Measurements from ENCODE around the gene NUP35.
"Not testable (repeated sequence)": the region's sequence is repeated elsewhere in the genome, so short reads cannot be mapped to it uniquely, and the experiment has no call there.

Gene NUP35

GRCh38 chr2:183123117-183123958 lies 905 bp upstream of the NUP35 start:
- Mint-ChIP-seq H3K9me3 (no peaks in the 10 kb centered on the region), H3K4me3 (peak overlapping the region; percentile 92 to 94), H3K27me3 (peaks cover 29% of the 10 kb centered on the region), H3K4me1 (peaks cover 26% of the 10 kb centered on the region), H3K27ac (peak overlapping the region in 1 of 2 donors; percentile 98)
- no peak for ATAC-seq
- peak in 1 of 2 donors; percentile 8 for DNase-seq

DNA sequence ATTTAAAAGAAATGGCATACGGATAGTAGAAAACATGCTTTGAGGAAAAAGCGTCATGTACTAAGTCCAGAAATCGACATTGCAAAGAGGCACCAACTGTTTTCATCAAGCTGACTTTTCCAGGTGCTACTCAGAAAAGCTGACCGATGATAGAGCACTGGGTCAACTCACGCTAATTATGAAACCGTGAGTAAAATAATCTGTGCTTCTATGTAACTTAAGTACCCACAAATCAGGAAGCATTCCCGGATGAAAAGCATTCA lies 353 bp upstream of the NUP35 start:
- peaks cover 29% of the 10 kb centered on the region for H3K27me3 Mint-ChIP-seq
- peak; percentile 48 for ATAC-seq
- DNase-seq, result no peak
- H3K27ac Mint-ChIP-seq, result peak overlapping the region; percentile 95 to 98
- no peaks in the 10 kb centered on the region for H3K9me3 Mint-ChIP-seq
- H3K4me3 Mint-ChIP-seq, result peak overlapping the region; percentile 92 to 94
- H3K4me1 Mint-ChIP-seq, result peaks cover 29% of the 10 kb centered on the region

DNA sequence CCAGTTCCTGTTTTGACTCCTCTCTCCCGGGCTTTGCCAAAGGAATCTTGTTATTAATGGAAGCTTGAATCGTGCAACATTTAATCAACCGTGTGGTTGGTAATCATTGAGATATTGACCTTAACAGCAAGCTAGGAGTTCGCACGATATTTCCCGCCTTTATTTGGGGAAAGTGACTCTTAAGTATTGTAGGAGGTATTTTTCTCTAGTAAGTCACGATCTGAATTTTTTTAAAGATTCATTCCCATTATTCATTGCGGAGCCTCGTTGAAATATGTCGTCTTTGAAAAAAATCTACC lies 663 bp downstream of the NUP35 start:
- Mint-ChIP-seq H3K4me1 (peaks cover 32% of the 10 kb centered on the region), H3K4me3 (peak overlapping the region; percentile 92 to 94), H3K27ac (peak overlapping the region; percentile 95 to 98), H3K27me3 (peaks cover 20% of the 10 kb centered on the region), H3K9me3 (no peaks in the 10 kb centered on the region)
- DNase-seq (no peak), ATAC-seq (no peak)

DNA sequence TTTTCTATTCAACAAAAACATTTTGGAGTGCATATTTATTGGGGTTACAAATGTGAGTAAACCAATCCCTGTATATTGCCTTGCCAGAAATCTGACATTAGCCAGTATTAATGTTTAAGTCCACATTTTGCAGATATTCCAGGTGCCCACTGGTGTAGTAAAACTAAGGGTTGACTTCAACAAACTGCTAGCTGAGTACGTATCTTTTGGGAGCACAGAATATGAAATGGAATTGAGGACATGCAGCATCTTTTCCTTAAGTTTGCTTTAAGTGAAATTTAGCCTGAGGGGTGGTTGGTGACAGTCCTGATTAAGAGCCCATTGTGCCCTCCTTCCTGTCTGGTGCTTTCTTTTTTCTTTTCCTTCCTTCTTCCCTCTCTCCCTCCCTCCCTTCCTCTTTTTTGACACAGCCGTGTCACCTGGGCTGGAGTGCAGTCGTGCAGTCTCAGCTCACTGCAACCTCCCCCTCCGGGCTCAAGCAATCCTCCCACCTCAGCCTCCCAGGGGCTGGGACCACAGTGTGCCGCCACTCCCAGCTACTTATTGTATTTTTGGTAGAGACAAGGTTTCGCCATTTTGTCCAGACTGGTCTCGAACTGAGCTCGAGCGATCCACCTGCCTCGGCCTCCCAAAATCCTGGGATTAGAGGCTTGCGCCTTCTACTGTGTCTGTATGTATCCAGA lies 1.6 kb downstream of the NUP35 start:
- ATAC-seq (no peak), DNase-seq (no peak)
- Mint-ChIP-seq H3K27ac (peak overlapping the region; percentile 95 to 98), H3K4me1 (peaks cover 32% of the 10 kb centered on the region), H3K9me3 (no peaks in the 10 kb centered on the region), H3K4me3 (peak overlapping the region; percentile 92 to 94), H3K27me3 (peaks cover 11% of the 10 kb centered on the region)

GRCh38 chr2:183126635-183127034 lies 2.4 kb downstream of the NUP35 start:
- H3K27me3 Mint-ChIP-seq, result peaks cover 6% of the 10 kb centered on the region
- H3K4me3 Mint-ChIP-seq, result peak overlapping the region; percentile 92 to 94
- no peaks in the 10 kb centered on the region for H3K9me3 Mint-ChIP-seq
- ATAC-seq, result no peak
- peaks cover 32% of the 10 kb centered on the region for H3K4me1 Mint-ChIP-seq
- no peak for DNase-seq
- no peak overlapping the region for H3K27ac Mint-ChIP-seq

- H3K4me1 Mint-ChIP-seq, result peaks cover under 1% of the 10 kb centered on the region
- H3K4me3 Mint-ChIP-seq, result no peak overlapping the region
- H3K9me3 Mint-ChIP-seq, result no peaks in the 10 kb centered on the region
- ATAC-seq (no peak), DNase-seq (no peak)
- H3K27me3 Mint-ChIP-seq, result no peaks in the 10 kb centered on the region
- no peak overlapping the region for H3K27ac Mint-ChIP-seq
Measured at GRCh38 chr2:183134016-183134415, 9.8 kb downstream of the NUP35 start.

DNA sequence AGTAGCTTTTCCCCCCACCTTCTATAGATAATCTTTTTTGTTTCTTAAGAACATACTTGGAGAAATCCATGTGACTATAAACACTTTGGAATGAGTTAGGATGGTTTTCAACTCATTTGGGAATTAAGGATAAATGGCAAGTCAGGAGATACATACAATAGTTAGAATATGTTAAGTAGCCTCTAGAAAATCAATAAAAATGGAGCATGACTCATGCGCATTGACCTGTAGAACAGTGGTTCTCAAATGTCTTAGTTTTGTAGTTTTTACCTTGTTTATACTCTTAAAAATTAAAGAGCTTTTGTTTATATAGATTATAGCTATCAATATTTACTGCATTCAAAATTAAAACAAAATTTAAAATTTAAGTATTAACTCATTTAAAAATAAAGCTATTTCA lies 24.7 kb downstream of the NUP35 start:
- DNase-seq (no peak), ATAC-seq (no peak)
- H3K27me3 Mint-ChIP-seq, result no peaks in the 10 kb centered on the region
- peaks cover 6% of the 10 kb centered on the region in 2 donors for H3K9me3 Mint-ChIP-seq
- H3K4me1 Mint-ChIP-seq, result peaks cover 15% of the 10 kb centered on the region
- no peak overlapping the region for H3K27ac Mint-ChIP-seq
- H3K4me3 Mint-ChIP-seq, result no peak overlapping the region

DNA sequence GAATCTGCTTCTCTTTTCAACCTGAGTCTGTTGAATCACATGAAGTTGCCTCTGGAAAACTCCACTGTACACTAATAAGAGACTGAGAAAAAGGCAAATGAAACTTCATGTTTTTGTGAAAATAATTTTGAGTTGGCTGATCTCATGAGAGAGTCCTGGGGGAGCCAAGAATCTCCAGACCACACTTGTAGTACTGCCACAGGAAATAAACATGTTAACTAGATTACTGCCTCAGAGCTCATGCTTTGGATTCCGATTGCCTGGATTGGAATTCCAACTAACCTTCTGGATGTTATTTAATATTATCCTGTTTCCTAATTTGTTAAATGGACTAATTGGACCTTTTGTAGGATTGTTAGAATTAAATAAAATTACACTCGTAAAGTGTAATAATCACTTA lies 25.2 kb downstream of the NUP35 start:
- Mint-ChIP-seq H3K4me1 (peaks cover 15% of the 10 kb centered on the region), H3K27me3 (no peaks in the 10 kb centered on the region), H3K9me3 (peaks cover 1% of the 10 kb centered on the region in 2 donors), H3K27ac (no peak overlapping the region), H3K4me3 (no peak overlapping the region)
- no peak for ATAC-seq
- DNase-seq, result no peak

GRCh38 chr2:183152280-183152679 lies 28.0 kb downstream of the NUP35 start:
- ATAC-seq, H3K9me3 Mint-ChIP-seq, H3K27me3 Mint-ChIP-seq, H3K4me1 Mint-ChIP-seq, H3K27ac Mint-ChIP-seq, DNase-seq, H3K4me3 Mint-ChIP-seq: not testable (repeated sequence)

GRCh38 chr2:183153967-183154366 lies 29.7 kb downstream of the NUP35 start:
- H3K4me1 Mint-ChIP-seq, result peaks cover 8% of the 10 kb centered on the region
- no peaks in the 10 kb centered on the region for H3K9me3 Mint-ChIP-seq
- ATAC-seq (no peak), DNase-seq (no peak)
- no peak overlapping the region for H3K4me3 Mint-ChIP-seq
- no peak overlapping the region for H3K27ac Mint-ChIP-seq
- H3K27me3 Mint-ChIP-seq, result no peaks in the 10 kb centered on the region

DNA sequence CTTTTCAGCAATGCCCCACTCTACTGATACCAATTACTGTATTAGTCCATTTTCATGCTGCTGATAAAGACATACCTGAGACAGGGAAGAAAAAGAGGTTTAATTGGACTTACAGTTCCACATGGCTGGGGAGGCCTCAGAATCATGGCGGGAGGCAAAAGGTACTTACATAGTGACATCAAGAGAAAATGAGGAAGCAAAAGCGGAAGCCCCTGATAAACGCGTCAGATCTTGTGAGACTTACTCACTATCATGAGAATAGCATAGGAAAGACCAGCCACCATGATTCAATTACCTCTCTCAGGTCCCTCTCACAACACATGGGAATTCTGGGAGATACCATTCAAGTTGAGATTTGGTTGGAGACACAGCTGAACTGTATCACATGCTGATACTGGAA lies 30.5 kb downstream of the NUP35 start:
- not testable (repeated sequence) for ATAC-seq, H3K9me3 Mint-ChIP-seq, H3K27me3 Mint-ChIP-seq, H3K4me1 Mint-ChIP-seq, DNase-seq, H3K4me3 Mint-ChIP-seq
- H3K27ac Mint-ChIP-seq, result peak overlapping the region in 1 of 2 donors; percentile 36

GRCh38 chr2:183157131-183157530 lies 32.9 kb downstream of the NUP35 start:
- Mint-ChIP-seq H3K4me1 (no peaks in the 10 kb centered on the region), H3K27me3 (no peaks in the 10 kb centered on the region), H3K4me3 (no peak overlapping the region), H3K27ac (no peak overlapping the region), H3K9me3 (no peaks in the 10 kb centered on the region)
- no peak for ATAC-seq
- DNase-seq, result no peak

DNA sequence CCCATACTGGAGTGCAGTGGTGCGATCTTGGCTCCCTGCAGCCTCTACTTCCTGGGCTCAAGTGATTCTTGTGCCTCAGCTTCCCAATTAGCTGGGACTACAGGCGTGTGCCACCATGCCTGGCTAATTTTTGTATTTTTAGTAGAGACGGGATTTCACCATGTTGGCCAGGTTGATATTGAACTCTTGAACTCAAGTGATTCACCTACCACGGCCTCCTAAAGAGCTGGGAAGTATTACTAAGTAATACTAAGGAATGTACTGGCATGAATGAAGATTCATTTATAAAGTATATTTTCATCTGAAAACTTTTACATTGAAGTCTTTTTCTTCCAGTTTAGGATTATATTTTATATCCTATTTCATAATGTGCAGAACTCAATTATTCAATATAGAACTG lies 38.1 kb downstream of the NUP35 start:
- DNase-seq, result no peak
- H3K9me3 Mint-ChIP-seq, result peaks cover 0 to 4% of the 10 kb centered on the region in 2 donors
- no peak overlapping the region for H3K27ac Mint-ChIP-seq
- H3K27me3 Mint-ChIP-seq, result no peaks in the 10 kb centered on the region
- no peaks in the 10 kb centered on the region for H3K4me1 Mint-ChIP-seq
- ATAC-seq, result no peak
- H3K4me3 Mint-ChIP-seq, result no peak overlapping the region

- Mint-ChIP-seq H3K27ac (no peak overlapping the region), H3K4me1 (peaks cover 1% of the 10 kb centered on the region), H3K9me3 (peaks cover 0 to 4% of the 10 kb centered on the region in 2 donors), H3K27me3 (no peaks in the 10 kb centered on the region), H3K4me3 (no peak overlapping the region)
- no peak for ATAC-seq
- DNase-seq, result no peak
Measured at GRCh38 chr2:183163821-183164649, 39.8 kb downstream of the NUP35 start.

DNA sequence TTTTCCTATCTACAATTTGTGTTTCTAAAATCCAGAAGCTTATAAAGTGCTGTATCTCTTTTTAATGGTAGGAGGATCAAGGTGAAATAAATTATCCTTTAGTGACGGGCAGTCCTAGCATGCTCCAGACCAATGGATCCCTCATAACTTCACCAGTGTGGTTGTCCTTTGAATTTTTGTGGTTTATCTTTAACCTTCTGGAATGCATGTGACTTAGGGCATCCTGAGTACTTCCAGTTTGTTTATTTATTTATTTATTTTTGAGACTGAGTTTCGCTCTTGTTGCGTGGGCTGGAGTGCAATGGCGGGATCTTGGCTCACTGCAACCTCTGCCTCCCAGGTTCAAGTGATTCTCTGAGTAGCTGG lies 40.4 kb downstream of the NUP35 start:
- Mint-ChIP-seq H3K9me3 (peaks cover 0 to 4% of the 10 kb centered on the region in 2 donors), H3K4me1 (peaks cover 7% of the 10 kb centered on the region), H3K27ac (peak overlapping the region in 1 of 2 donors; percentile 54), H3K27me3 (no peaks in the 10 kb centered on the region), H3K4me3 (no peak overlapping the region)
- DNase-seq, result no peak
- no peak for ATAC-seq

- no peak for ATAC-seq
- no peak overlapping the region for H3K4me3 Mint-ChIP-seq
- H3K27ac Mint-ChIP-seq, result no peak overlapping the region
- DNase-seq, result no peak
- H3K4me1 Mint-ChIP-seq, result peaks cover 23% of the 10 kb centered on the region
- no peaks in the 10 kb centered on the region for H3K27me3 Mint-ChIP-seq
- peaks cover 0 to 4% of the 10 kb centered on the region in 2 donors for H3K9me3 Mint-ChIP-seq
Measured at GRCh38 chr2:183166210-183166609, 42.0 kb downstream of the NUP35 start.
